Fibroblast of mammary gland (primary cell): ENCODE data around the gene ABO.
"Not testable (repeated sequence)": the region's sequence is repeated elsewhere in the genome, so short reads cannot be mapped to it uniquely, and the experiment has no call there.

Experiments used
- DNase-seq: peaks from one replicate; pipeline ENCODE4 v3.0.0-alpha.2; 2010; ENCODE audit warnings: low read depth
- H3K4me3 ChIP-seq: 2 replicates; pipeline ENCODE4 v1.5.1; 2011; ENCODE audit warnings: low read depth, mild to moderate bottlenecking, low read length, moderate library complexity; ENCODE audit not compliant: control insufficient read depth
- TF ChIP-seq, protein P1 (sequence below): conservative IDR thresholded peaks from 2 replicates; pipeline ENCODE4 v1.5.1; 2011; ENCODE audit warnings: low read depth, low read length, inconsistent platforms; ENCODE audit not compliant: control insufficient read depth, insufficient read depth

ABO gene

DNA sequence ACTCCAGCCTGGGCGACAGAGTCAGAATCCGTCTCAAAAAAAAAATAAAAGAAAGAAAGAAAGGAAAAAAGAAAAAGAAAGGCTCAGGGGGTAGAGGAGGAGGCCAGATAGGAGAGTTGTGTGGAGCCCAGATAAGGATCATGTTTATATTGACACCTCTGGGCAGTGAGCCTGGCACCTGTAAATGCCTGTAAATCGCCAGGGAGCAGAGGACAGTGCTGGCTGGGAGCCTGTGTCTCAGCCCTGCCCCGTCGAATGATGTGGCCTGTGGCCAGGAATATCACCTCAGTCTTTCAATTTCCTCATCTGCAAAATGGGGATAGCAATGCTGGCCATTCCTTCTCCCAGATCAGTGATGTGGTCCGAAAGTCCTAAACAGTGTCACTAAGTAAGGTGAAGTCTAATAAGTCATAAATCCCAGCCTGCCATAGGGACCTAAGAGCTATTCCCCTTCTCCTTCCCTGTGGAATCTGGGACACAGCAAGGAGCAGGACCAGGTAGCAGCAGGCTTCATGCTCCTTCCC is 10.3 kb upstream of the ABO start:
- H3K4me3 ChIP-seq = no peak overlapping the region
- TF ChIP-seq, protein P1, sequence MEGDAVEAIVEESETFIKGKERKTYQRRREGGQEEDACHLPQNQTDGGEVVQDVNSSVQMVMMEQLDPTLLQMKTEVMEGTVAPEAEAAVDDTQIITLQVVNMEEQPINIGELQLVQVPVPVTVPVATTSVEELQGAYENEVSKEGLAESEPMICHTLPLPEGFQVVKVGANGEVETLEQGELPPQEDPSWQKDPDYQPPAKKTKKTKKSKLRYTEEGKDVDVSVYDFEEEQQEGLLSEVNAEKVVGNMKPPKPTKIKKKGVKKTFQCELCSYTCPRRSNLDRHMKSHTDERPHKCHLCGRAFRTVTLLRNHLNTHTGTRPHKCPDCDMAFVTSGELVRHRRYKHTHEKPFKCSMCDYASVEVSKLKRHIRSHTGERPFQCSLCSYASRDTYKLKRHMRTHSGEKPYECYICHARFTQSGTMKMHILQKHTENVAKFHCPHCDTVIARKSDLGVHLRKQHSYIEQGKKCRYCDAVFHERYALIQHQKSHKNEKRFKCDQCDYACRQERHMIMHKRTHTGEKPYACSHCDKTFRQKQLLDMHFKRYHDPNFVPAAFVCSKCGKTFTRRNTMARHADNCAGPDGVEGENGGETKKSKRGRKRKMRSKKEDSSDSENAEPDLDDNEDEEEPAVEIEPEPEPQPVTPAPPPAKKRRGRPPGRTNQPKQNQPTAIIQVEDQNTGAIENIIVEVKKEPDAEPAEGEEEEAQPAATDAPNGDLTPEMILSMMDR = no peak
- no peak for DNase-seq

DNA sequence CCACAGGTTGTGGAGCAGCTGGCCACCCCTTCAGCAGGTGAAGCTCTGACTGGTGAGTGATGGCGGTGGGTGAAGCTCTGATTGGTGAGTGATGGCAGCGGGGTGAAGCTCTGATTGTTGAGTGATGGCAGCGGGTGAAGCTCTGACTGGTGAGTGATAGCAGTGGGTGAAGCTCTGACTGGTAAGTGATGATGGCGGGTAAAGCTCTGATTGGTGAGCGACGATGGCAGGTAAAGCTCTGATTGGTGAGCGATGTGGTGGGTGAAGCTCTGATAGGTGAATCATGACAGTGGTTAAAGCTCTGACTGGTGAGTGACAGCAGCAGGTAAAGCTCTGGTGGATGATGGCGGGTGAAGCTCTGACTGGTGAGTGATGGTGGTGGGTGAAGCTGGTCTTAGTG is 9.4 kb upstream of the ABO start:
- TF ChIP-seq, protein P1 = no peak
- DNase-seq = no peak

GRCh38 chr9:133283255-133284032 is 8.4 kb upstream of the ABO start:
- not testable (repeated sequence) for H3K4me3 ChIP-seq, DNase-seq

More for the DNA sequence above, 9.4 kb upstream of the ABO start:
- no peak overlapping the region for H3K4me3 ChIP-seq

DNA sequence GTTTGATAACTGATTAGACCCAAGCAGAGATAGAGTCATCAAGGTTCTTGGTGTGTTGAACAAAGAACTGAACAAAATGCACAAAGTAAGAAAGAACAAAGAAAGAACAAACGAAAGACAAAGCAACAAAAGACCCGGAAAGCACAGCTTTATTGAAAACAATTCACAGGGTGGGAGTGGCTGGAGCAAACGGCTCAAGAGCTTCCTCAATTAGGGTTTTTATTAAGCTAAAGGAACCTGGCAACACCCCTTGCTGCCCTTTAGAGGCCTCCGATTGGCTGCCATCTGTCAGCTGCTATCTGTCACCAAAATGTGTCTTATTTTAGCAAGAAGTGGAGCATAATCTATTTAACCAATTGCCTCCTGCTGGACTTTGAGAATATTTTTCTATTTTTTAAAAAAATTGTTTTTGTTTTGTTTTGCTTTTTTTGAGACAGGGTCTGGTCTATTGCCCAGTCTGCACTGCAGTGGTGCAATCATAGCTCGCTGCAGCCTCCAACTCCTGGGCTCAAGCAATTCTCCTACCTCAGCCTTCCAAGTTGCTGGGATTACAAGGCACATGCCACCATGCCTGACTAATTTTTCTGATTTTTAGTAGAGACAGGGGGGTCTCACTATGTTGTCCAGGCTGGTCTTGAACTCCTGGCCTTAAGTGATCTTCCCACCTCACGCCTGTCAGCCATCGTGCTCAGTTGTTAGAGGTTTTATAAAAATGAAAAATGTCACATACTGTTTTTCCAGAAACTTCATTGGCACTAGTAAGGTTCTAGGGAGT is 7.7 kb upstream of the ABO start:
- no peak for DNase-seq
- TF ChIP-seq, protein P1 = no peak
- H3K4me3 ChIP-seq = no peak overlapping the region

DNA sequence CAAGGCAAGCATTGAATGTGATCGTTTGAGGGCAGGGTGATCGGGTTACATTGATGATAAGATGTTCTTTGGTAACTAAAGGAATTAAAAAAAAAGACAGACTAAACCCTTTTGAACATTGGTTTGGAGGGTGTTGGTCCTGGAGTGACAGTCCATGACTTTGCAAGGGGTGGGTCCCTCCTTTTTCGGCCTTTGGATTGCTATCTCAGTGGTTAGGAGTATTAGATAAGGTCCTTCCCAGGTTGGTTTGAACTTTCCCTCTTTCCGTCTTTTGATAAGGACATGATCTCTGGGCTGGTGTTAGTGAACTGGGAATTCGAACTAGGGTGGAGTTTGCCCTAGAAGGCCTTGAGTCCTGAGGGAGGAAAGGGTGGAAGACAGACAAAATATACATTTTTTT is 5.4 kb upstream of the ABO start:
- no peak overlapping the region for H3K4me3 ChIP-seq
- TF ChIP-seq, protein P1 = no peak
- no peak for DNase-seq

- H3K4me3 ChIP-seq = no peak overlapping the region
- DNase-seq = no peak
Observed at GRCh38 chr9:133278161-133279114, 3.4 kb upstream of the ABO start.

More at GRCh38 chr9:133278161-133279114, 3.4 kb upstream of the ABO start:
- TF ChIP-seq, protein P1 = no peak
